Suppressor macrophage treated with lipopolysaccharide for 4 hours (primary cell): Measurements from ENCODE around the gene NTSR2.
"Not testable (repeated sequence)": the region's sequence is repeated elsewhere in the genome, so short reads cannot be mapped to it uniquely, and the experiment has no call there.

Experiments used
- DNase-seq: peaks from one replicate; pipeline ENCODE4 v3.0.0-alpha.2; 2020

NTSR2 gene

DNA sequence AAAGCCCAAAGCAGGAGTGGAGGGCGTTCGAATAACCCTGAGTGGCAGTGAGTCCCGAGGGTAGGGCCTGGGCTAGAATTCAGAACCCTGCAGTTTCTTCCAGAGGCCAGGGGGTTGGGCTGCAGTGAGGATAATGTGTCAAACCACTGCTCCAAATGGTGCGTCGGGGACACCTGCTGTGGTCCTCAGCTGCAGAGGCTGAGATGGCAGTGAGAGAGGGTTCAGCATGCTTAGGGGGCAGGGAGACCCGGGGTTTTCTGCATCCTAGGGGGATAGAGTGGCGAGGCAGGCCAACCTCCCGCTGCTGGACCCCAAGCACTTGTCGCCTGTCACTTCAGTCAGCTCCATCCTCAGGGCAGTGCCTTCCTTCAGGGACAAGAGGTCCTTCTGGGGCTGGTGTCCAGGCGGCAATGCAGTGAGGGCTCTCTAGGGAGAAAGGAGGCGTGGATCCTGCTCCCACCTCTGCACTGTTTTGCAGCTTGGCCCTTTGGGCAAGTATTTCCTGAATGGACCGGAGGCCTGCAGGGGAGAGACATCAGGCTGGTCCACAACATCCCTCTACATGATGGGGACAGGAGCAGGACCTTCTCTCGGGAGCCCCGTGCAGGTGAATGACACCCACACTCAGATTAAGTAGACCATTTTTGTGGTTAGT lies 8.4 kb upstream of the NTSR2 start:
- no peak for DNase-seq

DNA sequence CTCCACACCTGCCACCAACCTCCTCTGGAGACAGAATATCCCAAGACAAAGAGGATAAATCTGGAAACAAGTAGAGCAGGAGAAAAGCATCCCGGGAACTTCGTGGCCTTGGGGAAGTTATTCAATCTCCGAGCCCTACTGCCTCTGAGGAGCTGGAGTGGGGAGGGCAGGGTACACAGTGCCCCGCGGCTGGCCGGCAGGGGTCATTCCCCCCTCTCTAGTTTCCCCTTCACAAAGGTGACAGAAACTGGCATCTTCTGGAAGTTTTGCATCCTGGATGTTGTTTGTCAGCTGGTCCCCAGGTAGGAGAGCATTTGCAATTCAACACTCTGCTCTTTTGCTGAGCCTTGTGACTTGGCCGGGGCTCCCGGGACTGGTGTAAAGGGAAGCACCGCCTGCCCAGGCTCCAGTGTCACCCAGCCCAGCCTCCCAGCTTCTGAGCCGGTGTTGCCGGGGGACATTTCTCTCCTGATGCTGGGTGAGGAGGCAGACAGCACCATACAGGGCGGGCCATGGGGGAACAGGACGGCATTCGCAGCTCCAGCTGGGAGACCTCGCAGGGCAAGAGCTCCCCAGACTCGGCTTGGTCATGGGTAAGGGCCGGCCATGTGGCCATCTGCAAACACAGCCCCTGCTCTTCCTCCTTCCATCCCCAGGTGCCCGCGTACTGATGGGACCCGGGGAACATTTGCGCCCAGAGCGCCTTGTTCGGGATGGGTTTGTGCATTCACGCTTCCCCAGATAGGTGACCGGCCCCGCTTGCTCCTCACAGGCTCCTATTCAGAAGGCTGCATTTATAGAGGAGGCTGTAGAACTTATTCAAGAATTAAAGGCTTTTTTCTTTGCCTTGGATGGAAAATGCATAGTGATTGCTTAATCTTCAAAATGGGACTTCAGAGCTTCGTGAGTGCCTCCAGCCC lies 7.4 kb upstream of the NTSR2 start:
- DNase-seq: no peak

DNA sequence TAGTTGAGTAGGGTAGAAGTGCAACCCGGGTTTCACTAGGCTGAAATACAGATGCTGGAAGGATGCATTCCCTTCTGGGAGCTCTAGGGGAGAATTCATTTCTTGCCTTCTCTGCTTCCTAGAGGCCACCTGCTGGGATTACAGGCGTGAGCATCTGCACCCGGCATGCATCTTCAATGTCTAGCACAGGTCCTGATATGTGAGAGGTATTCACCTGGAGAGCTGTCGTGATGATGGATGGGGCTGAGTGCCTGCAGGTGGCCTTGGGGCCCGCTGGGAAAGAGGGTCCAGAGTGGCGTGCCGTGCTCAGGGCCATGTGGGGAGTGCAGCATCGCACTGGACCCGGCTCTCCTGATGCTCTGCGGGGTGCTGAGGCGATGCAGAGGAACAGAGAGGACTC lies 6.6 kb upstream of the NTSR2 start:
- DNase-seq: no peak

DNA sequence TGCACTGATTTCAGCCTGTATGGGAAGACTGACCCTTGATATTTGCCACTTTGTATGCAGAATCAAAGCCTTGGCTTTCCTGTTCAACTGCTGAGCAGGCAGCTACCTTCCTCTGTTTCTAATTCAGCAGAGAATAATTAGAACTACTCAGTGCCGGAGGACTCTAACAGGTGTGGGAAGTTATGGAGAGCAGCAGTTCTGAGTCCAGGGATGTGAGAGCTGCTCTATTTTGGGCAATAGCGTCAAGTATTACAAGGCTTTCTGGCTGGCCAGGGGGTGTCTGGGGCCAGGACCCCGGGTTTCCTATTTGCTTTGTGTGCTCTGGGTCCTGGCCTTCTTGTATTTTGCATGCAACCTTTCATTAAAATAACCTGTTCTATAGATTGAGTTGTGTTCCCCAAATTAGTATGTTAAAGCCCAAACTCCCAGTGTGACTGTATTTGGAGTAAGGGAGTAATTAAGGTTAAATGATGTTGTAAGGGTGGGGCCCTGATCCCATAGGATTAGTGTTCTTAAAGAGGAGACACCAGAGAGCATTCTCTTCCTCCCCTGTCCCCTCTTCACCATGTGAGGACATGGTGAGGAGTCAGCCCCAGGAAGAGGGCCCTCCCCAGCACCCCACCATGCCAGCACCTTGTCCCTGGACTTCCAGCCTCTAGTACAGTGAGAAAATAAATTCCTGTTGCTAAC lies 5.6 kb upstream of the NTSR2 start:
- no peak for DNase-seq

DNA sequence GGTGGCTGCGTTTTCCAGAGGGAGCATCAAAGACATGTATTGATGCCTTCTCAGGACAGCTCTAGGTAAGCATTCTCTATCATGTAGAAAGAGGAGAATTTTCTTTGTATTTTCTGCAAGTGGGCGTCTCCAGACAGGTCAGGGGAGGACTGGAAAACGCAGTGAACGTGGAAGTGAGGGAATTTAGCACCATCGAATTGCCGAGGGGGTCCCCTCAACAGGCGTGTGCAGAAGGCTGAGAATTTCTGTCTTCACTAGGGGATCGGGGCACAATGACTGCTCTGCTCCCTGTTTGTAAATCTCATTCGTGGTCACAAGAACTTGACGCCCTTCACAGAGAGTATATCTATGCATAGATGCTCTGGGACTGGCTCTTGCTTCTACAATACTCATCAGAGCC lies 5.0 kb upstream of the NTSR2 start:
- no peak for DNase-seq

DNA sequence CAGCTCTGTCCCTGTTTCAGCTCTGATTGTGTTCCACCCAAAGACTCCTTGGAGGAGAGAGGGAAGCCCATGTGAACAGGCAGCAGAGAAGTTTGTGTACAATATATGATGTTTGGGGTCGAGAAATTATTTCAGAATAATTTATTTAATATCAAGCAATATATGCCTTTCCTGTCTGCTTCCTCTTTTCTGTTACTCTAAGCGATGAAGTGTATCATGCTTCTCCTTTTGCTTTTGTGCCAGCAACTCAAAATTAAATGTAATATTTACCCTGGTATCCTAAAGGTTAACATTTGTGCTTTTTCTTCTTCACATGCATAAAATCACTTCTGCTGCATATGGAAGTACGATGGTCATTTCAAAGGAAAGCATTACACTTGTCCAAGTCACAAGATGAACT lies 2.4 kb upstream of the NTSR2 start:
- no peak for DNase-seq

DNA sequence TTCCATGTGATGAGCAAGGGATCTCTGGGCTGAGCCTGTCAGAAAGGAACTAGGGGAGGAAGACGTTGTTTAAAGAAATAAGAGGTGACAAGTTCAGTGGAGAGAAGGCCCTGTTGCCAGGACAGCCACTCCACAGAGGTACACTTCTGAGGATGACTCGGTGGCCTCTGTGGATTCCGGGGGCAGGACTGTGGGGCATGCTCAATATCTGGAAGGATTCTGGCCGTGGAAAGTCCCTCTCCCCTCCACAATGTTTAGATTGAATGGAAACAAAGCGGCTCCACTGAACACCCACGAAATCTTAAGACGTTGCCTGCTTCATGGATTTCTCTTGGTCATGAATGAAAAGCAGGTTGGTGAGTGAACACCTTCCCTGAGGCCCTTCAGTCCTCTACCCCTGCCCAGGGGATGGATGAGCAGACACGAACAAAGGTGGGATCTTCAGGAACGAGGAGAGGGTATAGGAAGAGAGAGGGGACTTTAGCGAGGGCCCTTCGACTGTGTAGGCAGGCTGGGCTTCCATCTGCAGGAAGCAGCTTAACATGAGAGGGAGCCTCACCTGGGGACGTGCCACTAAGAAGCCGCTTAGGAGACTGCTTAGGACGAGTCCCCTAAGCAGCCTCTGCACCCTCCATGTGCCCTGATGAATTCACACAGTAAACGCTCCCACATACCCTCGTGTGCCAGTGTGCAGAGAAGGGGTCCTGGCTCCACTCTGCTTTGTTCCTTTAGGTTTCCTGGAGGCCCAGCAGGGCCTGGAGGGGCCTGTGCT lies 1.9 kb downstream of the NTSR2 start:
- no peak for DNase-seq

DNA sequence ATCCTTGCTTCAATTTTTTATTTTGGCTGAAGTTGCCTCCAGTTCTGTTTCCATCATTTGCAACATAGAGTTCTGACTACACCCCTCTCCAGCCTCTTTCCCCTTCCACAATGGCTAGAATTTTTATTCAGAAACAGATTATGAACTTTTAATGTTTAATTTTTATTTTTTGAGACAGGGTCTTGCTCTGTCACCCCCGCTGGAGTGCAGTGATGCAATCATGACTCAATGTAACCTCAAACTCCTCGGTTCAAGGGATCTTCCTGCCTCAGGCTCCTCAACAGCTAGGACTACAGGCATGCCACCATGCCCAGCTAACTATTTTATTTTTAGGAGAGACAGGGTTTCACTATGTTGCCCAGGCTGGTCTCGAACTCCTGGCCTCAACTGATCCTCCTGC lies 2.8 kb downstream of the NTSR2 start:
- DNase-seq: no peak

DNA sequence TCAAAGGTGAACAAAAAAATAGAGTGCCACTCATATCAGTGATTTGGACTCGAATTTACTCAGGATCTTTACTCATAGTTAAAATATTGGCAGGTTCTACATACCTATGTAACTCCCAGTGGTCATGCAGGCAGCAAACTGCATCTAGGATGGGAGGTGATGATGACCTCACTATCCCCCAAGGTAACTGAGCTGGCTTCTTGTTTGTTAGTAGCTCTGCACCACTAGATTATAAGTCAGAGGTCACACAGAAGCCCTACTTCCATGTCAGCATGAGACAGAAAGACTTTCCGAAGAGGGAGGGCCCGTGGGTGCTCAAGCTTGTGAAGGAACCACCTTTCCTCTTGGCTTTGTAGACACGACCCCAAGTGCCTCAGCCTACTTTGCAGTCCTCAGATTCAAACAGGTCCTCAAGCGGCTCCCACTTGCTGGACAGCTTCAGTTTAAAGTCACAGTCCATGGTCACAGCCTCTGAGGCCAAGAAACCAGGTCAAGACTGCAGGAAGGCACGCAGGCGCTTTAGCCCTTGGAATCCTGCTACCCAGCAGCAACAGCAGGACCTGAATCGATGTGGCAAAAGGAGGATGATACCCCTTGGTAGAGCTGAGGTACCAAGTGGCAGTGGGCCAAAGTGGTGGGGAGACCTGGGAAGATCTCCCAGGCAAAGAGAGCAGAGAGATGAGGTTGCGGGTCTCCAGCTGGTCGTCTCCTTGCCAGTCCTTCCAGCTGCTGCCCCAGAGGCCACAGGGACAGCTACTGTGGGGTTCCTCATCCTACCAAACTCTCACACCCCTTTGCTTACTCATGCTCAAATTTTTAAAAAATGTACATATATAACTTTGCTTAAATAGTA lies 4.3 kb downstream of the NTSR2 start:
- DNase-seq: no peak

DNA sequence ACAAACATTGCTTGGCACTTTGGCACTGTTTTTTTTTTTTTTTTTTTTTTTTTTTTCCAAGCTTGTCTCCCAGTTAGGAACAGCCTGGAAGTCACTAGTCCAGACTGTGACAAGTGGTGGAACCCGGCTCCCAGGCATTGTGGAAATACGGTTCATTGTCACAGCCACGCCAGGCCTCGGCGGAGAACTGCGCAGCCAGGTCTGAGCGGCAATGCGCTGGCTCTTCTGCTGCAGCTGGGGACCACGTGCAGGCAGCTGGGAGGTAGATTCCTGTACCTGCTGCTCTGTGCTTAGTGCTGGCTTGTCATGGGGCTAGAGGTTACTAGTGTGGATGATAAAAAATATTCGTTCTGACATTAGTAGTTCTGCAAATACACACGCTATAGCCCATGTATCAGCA lies 5.0 kb downstream of the NTSR2 start:
- DNase-seq: no peak

DNA sequence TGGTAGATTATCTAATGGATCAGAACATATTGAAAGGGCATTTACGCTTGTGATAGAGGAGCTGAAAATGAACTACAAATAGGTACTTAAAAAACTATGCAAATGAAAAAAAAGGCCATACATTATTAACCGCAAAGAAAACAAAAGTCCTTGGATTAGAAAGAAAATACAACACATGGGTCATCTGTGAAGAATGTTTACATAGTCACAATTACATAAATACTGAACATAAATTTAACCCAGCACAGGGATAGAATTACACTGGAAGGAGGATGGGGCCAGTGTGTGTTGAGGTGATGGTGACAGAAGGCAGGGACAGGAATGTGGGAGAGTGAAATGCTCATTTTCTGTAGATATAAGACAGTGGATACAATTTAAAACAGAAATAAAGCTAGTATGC lies 6.6 kb downstream of the NTSR2 start:
- DNase-seq: no peak

DNA sequence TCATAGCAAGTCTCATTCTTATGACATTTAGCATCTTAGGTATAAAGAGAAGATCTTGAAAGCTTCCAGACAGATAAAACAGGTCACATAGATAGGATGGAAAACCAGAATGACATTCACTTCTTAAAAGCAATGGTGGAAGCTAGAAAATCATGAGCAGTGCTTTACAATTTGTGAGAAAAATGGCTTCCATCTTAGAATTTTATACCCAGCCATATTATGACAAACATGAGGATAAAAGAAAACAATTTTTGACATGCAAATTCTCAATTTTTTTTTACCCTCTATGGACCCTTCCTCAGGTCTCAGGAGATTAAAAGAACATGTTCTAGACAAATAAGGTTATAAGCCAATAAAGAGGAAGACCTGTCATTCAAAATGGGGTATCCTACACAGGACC lies 7.1 kb downstream of the NTSR2 start:
- DNase-seq: no peak

DNA sequence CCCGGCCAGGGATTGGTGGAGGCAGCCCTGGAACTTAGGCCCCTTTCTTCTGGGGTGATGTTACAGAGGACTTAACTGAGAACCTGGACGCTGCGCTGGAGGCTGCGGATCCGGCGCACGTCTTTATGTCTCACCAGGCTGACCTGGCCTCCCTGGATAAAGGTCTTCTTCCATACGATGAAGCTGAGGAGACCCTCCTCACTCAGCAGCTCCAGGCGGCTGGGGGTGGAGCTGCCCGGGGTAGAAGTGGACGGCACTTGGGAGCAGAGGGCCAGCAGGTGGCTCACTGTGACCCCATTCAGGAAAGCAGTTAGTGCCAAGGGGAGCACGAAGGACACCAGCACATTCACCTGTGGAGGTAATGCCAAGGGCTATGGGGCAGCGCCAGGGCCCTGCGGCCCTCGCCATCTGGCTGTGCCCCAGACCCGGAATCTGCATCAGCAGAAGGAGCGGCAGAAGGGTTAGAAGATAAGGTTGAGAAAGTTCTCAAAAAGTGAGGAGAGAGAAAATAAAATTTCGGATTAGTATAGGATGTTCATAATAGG lies 8.0 kb downstream of the NTSR2 start:
- no peak for DNase-seq

DNA sequence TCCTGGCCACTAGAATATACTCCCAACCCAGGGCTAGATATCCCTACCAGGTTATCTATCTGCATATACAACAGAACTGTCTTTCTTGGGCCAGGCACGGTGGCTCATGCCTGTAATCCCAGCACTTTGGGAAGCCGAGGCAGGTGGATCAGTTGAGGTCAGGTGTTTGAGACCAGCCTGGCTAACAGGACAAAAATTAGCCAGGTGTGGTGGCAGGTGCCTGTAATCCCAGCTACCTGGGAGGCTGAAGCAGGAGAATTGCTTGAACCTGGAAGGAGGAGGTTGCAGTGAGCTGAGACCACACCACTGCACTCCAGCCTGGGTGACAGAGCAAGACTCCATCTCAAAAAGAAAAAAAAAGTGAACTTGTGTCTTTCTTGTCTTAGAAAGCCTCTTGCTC lies 9.6 kb downstream of the NTSR2 start:
- not testable (repeated sequence) for DNase-seq

DNA sequence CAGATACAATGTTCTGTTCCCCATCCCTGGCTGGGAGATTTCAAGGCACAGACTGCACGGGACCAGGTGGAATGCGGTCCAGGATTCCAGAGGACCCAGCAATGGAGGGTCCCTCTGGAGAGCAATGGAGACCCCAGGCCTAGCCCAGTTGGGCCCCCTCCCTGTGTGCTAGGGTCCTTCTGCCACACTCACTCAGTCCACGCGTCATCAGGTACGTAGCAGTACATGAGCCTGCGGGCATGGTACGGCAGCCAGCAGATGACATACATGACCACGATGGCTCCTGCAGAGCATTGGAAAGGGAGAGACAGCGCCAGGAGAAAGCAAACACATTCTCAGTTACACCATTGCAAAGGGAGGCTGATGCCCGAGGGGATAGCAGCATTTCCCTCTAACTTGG lies 10.1 kb downstream of the NTSR2 start:
- no peak for DNase-seq

DNA sequence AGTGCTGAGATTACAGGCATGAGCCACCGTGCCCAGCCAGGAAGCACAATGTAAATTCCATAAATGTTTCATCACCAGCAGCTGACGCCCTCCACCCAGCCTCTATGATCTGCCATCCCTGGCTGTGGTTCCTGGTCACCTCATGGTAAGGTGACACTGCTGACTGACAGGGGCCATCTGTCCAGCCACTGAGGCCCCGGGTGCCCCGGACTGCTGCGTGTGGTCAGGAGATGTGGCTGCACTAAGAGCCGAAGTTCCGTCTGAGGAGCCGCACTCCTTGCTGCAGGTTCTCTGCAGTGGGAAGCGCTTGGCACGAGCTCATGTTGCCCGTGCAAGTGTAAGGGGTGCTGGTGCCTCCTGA lies 10.9 kb downstream of the NTSR2 start:
- no peak for DNase-seq

DNA sequence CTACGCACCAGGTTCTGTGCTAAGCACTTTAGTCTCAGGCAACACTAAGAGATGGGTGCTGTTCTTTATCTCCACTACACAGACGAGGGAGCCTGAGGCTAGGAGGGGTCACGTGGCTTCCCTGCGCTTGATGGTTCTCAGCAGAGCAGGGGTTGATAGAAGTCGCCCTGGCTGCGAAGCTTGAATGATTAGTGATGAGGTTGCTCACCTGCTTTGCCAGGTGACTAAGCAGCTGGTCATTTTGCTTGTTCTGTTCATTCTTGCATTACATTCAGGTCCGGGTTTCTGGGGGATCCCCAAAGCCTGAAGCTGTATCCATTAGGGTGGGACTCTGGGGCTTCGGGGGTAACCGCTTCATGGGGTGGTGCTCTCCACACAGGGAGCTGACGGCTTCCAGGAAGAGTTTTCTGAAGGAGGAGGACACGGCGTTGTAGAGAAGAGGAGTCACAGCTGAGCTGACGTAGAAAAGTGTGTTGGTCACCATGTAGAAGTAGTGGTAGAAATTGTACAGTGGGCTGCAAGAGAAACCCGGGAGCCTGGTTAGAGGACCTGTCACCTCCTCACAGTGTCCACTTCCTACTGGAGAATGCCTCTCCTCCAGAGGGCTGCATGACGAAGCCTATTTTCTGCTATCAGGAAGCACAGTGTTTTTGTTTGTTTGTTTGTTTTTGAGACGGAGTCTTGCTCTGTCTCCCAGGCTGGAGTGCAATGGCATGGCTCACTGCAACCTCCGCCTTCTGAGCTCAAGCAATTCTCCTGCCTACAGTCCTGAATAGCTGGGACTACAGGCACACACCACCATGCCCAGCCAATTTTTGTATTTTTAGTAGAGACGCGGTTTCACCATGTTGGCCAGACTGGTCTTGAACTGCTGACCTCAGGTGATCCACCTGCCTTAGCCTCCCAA lies 11.5 kb downstream of the NTSR2 start:
- no peak for DNase-seq

DNA sequence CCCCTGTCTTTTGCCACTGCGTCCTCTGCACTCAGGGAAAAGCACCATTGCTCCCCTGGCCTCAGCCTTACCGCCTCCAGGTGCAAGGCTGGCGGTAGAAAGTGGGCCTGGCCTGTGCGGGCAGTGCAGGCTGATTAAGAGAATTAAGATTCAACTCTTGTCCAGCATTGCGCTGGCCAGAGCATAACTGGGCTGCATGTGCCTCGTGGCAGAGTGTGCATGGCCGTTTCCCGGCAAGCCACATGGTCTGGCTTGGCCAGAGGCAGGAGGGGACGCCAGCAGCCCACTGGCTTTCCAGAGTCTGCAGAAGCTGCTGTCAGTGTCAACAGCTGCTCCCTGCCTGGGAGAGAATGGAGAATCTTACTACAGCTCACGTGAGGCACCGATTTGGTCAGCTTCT lies 12.3 kb downstream of the NTSR2 start:
- DNase-seq: no peak

DNA sequence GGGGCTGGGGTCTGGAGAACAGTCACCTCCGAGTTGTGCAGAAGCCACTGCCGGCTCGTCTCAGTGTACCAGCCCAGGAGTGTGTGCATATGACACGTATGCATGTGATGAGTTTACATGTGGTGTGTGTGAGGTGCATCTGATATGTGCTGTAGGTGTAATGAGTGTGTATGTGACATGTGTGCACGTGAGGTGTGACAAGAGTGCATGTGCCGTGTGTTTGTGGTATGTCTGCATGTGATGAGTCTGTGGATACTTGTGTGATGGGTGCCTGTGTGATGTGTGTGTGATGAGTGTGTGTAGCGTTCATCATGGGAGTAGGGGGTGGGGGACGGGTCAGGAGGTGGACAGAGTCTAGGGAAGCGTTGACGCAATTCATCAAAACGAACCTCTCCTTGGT lies 12.8 kb downstream of the NTSR2 start:
- DNase-seq: no peak

DNA sequence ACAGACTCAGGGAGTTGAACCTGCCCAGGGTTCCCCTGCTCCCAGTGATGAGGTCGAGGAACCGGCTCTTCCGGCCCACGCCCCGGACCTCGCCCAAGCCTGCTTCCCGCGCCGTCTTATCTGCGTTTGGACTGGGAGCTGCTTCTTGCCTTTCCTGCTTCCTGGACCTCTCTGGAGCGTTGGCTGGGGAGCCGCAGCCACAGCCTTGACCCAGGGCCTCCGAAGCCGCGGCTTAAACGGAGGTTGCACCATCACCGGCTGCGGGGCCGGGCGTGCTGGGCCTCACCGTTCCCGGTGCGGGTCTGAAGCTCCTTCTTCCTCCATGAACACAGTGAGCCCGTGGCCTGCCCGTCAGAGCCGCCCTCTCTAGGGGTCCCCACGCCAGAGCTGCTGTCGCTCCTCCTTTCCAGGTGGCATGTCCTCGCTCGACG lies 13.3 kb downstream of the NTSR2 start:
- no peak for DNase-seq

DNA sequence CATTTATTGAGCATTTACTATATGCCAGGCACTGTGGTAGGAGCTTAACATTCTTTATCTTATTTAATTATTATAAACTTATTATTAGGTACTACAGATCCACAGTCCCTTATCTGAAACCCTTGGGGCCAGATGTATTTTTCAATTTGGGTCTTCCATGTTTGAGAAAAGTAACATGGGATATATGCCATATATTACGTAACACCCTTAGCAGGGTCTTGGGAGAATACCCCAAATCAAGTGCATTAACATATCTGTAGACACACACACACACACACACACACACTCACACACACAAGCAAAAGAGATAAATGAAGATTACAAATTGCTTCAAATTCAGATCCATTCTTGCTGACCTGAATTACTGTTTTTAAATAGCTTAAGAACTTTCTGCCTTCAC lies 13.7 kb downstream of the NTSR2 start:
- DNase-seq: no peak
